TTC549 (cell line): ENCODE data around the gene MRPL46.
"Not testable (repeated sequence)": the region's sequence is repeated elsewhere in the genome, so short reads cannot be mapped to it uniquely, and the experiment has no call there.

ENCODE experiments used
- FAIRE-seq: peaks from 2 replicates; lab custom pipeline; 2012; peaks lifted over from hg19 to GRCh38; lab: Jason Lieb, UNC

The MRPL46 gene

DNA sequence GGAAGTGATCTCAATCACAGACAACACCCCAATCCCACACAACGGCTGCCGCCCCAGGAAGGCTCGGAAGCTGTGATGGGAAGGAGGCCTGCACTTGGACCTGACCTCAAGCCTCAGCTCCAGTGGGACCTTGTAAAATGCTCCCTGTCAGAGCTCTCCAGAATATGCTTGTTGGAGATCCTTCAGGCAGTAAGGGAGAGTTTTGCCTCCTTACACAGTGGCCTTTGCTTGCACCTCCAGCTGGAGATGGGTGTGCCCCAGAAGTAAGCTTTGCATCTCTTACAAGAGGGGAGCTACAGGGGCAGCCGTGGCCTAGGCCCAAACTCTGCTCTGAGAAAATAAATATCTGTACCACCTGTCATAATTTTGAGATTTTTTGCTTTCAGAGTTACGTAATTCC, 10.7 kb upstream of the MRPL46 start:
- no peak for FAIRE-seq

DNA sequence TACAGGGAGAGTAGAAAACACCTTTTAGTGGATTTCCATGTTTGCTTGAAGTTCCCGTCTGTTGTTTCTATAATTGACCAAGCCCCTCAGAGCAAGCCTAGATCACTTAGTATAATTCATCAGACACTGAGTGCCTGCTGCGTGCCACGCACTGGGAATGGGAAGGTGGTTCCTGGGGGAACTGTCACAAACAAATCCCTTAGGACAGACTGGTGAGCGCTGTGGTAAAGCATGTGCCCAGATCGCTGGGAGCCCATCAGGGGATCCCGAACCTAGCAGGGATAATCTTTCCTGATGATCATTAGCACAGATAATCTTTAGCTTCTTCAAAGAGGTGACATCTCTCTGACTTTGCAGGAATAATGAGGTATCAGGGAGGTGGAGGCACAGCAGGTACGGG, 9.9 kb upstream of the MRPL46 start:
- no peak for FAIRE-seq

DNA sequence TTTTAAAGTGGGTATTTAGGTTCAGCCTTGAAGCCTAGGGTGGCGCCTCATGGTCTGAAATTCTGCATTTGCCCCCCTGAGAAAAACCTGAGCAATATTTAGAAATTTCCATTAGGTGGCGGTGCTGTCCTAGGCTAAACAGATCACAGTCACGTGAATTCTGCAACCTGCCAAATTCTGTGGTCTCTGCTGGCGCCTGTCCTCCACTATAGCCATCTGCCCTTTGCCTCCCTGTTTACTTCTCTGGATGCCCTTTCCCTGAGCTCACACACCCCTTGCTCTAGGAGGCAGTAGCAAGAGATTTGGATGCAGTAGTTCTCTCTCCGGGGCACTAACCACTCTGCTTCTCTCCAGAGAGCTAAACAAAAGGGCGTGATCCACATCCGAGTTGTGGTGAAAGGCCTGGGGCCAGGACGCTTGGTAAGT, 9.5 kb upstream of the MRPL46 start:
- no peak for FAIRE-seq

GRCh38 chr15:88473661-88474293, 6.6 kb upstream of the MRPL46 start:
- FAIRE-seq: not testable (repeated sequence)

DNA sequence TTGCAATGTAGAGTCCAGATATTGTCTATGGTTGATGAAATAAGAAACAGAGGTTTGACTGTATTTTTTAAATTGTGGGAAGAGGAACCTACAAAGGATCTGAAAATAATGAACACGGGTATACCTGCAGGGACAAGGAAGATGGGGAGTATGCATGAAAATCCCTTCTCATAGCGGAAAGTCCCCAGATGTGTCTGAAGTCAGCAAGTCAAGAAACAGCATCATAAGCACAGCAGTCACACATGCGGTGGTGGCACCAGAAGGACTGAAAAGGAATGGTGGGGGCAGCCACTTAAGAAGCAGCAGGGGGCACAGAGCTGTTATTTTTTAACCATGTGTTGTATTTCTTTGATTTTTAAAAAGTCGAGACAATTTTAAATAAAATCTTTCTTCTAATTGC, 5.0 kb upstream of the MRPL46 start:
- FAIRE-seq: no peak

DNA sequence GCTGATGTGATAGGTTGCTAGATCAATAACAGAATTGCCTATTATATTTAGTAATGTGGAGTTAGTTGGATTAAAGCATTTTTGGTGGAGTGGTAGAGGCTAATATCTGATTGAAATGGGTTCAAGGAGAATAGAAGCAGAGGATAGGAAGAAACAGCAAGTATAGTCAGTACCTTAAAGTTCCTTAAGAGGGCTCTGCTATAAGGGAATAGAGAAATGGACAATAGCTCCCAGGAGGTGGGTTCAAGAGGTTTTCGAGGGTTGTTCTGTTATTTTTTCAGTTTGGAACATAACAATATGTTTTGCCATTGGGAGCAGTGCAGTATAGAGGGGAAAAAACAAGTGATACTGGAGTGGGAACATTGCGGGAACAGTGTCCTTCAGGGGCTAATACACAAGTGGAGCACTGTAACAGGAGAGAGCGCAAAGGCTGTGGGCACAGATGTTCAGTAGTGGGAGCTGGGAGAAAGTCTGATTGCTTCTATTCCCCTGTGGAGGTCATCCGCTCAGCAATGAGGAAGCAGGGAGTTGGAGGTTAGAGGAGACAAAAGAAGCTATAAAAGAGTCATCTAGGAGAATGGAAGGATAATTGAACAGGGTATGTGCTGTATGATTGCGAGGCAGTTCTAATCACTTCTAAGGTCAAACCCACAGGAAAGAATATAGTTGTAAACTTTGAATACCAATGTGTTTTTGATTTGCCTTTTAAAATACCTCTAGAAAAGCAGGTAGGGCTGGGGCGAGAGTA, 3.6 kb upstream of the MRPL46 start:
- FAIRE-seq: no peak

GRCh38 chr15:88469321-88469720, 2.1 kb upstream of the MRPL46 start:
- FAIRE-seq: no peak

- not testable (repeated sequence) for FAIRE-seq
These were observed 1.5 kb upstream of the MRPL46 start for GRCh38 chr15:88468721-88469120.

DNA sequence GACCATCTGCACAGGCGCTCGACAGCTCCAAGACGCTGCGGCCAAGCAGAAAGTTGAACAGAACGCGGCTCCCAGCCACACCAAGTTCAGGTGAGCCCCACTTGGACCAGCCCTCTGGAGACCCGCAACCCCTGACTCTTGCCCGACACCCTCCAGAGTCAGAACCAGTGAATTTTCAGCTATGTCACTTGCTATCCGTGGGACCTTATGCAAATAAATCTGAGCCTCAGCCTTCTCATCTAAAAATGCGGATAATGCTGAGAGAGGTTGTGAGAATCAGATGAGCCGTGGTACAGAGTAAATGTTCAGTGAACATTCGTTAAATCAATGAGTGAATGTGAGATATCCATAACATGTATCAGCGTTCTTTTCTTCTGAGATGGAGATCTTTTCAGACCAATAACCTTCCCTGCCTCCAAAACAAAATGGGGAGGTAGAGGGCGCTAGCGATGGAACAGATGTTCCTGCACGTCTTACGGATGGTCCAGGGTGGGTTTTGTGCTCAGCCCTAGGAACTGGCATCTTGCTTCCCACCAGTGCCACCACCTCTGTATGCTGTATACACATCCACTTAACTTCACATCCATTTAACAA, 844 bp upstream of the MRPL46 start:
- no peak for FAIRE-seq

- no peak for FAIRE-seq
These were observed 1.5 kb downstream of the MRPL46 start for GRCh38 chr15:88465633-88466224.

DNA sequence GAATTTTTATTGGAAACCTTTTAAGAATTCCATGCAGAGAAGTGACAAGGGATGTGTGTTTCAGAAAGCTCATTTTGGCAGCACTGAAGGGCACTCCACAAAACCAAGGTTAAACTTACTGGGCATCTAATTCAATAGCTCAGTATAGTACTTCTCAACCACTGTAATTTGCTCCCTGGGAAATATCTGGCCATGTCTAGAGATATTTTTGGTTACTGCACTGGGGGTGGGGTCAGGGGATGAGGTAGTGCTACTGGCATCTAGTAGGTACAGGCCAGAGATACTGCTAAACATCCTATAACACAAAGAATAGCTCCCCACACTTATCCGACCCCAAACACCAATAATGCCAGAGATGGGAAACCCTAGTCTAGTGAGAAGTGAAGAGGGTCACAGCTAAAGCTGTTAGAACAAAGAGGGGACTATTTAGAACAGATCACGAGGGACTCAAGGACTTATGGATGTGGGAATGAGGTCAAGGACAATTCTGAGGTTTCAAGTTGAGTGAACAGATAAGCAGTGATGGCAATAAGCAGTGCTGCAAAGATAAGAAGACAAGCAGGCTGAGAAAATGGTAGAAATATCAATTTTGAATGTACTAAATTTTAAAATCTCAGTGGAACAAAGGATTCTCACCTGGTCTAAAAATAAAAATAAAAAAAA, 3.2 kb downstream of the MRPL46 start:
- FAIRE-seq: no peak

DNA sequence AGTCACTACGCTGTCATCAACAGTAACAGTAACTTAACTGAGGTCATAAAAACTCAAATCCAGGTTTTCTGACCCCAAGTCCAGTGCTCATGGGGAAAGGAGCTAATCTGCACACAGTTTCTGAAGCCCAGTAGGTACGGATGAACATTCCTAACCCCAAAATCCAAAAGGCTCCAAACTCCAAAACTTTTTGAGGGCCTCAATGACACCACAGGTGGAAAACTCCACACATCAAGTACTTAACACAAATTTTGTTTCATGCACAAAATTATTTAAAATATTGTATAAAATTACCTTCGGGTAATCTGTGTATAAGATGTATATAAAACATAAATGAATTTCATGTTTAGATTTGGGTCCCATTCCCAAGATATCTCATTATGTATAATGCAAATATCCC, 10.5 kb downstream of the MRPL46 start:
- FAIRE-seq: no peak

DNA sequence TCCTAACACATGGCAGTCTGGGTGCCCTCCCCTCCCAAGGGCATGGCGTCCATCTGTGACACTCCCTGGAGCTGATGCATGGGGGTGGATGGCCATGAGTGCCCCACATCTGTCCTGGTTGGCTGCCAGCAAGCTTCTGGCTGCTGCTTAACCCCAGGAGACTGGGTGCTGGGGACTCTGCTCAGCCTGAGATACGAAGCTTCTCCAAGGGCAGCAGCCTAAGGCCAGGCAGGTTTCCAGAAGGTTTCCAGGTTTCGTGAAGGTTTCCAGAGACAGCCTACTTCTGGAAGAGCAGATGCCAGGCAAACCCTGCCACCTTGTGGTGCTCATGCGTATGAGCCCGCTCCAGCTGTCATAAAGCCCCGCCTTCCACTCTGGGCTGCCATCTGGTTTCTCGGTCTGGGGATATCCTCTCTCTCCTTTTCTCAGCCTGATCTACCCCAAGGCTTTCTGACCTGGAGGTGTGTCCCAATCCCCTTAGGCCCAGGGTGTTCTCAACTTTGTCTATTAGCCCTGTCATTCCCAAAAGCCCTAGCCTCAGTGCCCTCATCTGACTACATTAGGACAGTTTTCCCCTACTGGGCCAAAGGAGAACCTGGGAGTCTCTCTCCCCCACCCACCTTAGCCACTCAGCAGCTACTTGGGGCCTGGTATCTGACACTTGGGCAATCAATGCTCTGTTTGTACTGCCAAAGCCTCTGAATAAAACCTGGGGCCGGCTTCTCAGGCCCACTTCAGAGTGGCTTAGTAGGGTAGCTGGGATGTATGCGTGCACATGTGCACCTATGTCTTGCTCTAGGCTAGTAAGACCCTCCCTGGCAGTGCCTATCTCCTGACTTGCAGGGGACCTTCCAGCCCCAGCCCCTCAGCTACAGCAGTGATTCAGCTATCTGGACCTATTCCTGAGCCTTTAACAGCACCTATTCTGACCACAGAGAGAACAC, 12.0 kb downstream of the MRPL46 start:
- FAIRE-seq: no peak

- FAIRE-seq: no peak
These were observed 13.0 kb downstream of the MRPL46 start for GRCh38 chr15:88454236-88454635.

- FAIRE-seq: no peak
These were observed 13.5 kb downstream of the MRPL46 start for GRCh38 chr15:88453651-88454050.

DNA sequence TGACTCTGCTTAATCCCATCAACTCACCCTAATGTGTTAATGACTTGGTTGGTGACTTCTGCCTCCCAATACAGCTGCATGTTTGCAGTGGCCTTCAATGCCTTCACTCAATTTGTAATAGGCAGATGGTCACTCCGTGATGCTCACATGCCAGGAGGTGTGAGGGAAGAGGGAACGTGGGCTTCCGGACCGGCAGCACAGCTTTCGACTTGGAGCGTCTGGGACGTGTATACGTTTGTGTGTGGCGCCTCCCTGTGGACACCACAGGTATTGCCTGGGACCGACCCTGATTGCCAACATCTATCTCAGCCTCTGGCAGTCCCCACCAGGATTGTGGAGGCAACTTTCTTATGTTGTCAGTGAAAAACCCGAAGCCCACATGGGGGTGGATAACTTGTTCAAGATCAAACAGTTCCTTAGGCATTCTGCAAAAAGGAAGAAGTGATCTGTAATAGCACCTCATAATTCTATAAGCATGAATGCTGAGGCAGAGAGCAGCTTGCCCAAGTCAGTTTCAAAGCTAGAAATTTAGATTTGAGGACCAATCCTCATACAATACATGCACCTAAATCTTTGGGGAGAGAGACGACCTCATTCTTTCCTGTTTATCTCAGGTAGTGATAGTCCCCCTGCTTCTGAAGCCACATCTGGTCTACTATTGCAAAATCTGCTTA, 16.9 kb downstream of the MRPL46 start:
- FAIRE-seq: no peak

DNA sequence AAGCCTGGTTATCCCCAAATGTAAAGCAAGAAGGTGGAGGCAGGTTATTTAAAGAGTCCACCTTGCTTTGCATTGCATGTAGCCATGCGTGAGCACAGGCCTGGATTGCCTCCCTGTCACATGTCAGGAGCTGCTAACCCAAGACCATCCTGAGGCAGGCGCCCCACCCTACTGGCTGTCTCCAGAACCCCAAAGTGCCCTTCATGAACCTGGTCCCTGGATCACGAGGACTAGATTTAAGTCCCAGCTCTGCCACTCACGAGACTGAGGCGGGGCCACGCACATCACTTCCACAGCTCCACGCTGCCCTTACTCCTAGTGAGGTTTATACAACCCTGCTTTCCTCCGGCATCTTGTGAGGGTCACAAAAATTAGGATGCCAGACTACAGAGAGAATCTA, 17.6 kb downstream of the MRPL46 start:
- no peak for FAIRE-seq

DNA sequence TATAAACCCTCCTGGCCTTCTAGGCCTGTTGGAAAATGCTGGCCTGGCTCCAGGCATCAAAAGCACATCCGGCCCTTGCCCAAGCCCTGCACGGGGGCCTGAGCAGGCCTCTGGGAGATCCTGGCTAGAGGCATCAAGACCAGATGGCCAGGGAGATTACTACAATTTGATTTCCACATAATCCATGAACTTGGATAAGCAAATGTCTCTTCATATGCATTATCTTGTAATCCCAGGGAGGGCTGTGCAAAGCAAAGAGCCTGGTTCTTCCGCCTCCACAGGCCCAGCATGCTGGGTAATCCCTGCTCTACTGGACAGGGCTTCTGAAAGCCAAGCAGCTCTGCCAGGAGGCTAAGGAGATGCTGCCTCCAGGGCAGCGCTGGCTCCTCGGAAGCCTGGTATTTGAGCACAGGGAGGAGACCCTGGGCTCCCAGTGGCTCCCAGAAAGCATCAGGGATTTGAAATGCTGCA, 18.2 kb downstream of the MRPL46 start:
- no peak for FAIRE-seq

DNA sequence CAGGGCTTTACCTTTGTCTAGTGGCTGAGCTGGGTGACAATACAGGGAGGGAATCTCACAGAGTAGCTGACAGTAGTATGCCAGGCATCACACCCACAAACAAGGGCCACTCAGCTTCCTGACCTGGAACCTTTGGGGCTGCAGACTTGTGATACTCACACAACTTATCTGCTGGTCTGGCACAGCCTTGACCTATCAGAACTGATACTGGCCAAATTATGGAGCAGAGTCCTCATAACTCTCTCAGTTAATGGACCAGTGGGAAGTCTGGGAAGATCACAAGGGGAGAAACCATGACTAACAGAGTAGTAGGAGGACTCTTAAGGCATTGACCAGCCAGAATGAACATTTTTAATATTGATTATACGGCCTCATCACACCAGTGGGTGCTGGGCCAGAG, 19.4 kb downstream of the MRPL46 start:
- FAIRE-seq: no peak

DNA sequence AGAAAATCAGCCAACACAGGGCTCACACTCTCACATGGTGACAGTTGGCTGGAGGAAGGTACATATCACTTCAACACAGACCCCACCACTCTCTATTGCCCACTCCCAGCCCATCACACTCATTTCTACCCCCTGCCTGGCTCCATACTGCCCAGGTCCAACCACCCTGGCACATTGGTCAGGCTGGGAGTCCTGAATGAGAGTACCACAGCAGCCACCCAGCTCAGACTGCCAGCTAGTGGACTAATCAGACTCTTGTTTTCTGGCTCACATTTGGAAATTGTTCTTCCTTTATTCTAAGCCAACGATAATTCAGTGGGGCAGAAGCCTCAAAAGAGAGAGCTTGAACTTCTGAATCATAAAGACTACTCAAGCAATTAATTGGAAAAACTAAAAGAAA, 20.0 kb downstream of the MRPL46 start:
- FAIRE-seq: no peak
